HG03139 (cell line): ENCODE data around the gene MRPL37.

Experiments
- ATAC-seq: cut with Tn5 transposase; IDR thresholded peaks from one replicate; pipeline ENCODE4 v1.9.1; 2021; ENCODE audit not compliant: unreplicated experiment

The MRPL37 gene

DNA sequence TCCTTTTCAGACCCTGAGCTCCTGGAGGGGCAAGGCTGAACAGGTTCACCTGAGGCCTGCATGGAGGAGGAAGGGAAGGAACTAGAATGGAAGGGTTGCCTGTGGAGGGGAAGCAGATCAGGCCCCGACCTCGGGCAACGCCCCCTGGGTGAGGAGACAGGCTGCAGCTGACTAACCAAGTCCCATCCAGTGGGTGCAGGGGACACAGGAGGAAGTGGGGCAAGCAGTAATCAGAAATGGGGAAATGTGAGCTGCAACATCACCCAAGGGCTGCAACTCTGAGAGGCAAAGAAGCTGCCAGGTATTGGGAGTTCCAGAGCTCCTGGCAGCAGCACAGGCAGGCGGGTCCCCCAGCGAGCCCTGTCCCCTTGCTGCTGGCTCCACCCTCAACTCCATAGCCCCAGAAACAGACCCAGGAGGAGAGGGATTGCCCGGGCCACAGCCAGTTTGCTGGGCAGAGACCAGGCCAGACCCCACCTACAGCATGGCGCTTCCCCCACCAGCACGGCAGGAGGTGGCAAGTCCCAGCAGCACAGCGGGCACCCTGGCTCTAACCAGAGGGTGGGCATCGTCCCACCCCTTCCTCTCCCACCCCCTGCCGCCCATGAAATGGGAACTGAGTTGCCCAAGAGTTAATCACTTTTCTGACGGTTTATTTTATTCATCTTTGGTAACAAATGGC, 38.5 kb downstream of the MRPL37 start:
- no peak for ATAC-seq

DNA sequence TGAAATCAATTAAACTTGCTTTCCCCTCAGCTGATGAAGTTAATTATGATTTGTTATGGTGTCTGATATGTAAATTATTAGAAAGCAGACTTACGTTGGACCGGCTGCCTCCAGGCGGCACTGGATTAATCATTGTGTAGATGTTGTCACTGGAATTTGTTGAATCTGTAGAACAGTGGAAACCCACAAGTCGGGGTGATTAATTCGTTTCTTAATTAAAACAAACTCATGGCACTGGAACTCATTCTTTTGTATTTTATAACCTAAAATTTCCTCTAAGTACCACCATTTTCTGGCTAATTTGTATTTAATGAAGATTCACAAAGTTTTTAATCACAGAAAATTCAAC, 39.0 kb downstream of the MRPL37 start:
- ATAC-seq: no peak

DNA sequence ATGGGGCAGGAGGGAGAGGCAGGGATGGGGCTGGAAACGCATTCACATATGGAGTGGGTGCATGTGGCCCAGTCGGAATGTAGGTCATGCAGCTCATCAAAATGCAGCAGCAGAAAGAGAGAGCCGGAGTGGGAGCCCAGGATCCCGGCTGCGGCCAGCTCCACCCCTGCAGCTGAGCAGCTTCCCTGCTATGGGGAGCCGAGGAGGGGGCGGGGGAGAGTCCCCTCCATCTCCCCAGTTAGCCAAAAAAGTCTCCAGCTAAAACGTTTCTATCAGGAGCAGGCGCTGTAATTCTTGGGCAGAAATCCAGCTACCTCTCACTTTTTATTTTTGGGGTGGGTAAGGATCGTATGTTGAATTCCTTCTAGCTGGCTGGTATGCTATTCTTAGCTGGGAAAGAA, 39.7 kb downstream of the MRPL37 start:
- ATAC-seq: no peak

DNA sequence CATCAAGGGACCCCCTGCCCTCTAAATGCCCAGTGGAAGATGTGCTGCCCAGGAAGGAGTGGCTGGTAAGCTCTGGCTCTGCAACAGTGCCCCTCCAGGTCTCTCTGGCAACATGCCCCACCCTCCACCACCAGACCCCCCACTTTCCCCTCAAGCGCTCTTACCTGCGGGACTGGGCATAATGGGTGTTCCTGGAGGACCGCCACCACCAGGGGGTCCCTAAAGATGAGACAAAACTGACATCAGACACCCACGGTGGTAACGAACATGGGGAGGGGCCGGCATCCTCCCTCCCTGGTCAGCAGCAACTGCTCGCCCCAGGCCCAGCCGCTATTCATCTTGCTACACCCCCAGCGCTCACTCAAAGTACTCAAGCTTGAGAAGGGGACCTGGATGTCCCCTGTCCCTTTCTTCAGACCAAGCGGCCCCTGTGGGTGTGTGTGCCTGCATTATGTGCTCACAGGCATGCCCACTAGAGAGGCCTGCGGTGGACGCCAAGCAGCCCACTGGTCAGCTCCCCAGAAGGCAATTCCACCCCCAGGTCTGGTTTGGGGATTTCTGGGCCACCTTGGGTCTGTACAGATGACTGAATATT, 40.9 kb downstream of the MRPL37 start:
- no peak for ATAC-seq

DNA sequence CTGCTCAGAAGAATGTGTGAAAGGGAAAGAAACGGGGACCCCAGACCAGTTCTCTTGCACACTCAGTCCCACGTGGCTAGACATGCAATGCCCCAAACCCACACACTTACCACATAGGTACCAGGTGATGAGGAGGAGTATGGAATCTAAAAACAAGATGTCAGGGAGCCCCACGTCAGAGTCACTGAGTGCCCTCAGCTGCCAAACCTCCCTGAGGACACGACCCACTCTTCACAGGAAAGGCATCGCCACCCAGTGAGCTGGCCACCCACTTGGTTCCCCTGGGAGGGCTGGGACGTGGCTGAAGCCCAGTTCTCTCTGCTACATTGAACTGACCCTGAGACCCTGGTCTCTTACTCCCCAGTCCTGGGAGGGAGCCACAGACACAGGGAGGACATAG, 41.4 kb downstream of the MRPL37 start:
- no peak for ATAC-seq

DNA sequence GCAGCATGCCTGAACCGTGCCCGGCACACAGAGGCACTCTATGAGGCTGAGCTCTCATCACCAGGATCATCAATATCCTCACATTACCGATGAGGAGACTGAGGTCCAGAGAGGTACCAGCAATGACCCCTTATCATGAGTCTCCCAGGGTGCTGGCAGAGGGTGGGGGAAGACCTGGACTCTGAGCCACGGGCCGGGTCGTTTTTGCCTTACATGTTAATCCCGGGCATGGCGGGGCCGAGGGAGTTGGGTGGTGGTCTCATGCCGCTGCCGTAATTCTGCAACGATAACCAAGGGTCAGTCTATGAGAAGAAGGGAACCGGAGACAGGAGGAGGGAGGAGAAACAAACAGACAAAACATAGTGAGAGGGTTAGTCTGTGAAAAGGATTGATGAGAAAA, 43.1 kb downstream of the MRPL37 start:
- ATAC-seq: no peak

DNA sequence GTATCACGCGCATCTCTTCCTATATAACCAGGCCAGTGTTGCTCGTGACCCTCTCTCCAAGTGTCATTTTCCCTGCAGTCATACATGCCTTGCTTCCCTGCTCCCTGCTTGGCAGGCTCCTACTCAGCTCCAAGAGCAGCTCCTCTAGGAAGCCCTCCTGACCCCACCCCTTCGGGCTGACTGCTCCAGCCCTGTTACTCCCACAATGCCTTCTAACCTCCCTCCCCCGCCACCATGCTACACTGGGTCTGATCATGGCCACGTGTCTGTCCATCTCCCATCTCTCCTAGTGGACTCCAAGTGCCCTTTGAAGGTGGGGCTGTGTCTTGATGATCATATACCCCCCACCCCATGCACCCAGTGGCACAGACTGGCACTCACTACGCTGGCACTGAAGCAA, 44.7 kb downstream of the MRPL37 start:
- ATAC-seq: no peak

DNA sequence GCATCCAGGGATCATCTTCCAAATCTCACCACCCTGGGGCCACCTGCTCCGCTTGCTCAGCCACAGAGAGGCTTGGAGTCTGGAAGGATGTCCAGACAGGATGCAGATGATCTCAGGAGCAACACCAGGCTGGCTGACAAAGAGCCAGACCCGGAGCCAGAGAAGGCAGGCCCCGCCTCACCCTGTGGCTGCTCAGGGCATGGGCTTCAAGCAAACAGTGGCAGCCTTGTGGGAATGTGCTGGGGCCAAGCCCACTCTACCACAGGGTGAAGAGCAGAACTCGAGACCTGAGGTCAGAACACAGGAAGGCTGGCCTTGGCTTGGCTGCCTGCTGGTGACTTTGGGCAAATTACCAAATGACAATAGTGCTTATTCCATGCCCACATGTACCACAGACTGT, 45.5 kb downstream of the MRPL37 start:
- no peak for ATAC-seq

DNA sequence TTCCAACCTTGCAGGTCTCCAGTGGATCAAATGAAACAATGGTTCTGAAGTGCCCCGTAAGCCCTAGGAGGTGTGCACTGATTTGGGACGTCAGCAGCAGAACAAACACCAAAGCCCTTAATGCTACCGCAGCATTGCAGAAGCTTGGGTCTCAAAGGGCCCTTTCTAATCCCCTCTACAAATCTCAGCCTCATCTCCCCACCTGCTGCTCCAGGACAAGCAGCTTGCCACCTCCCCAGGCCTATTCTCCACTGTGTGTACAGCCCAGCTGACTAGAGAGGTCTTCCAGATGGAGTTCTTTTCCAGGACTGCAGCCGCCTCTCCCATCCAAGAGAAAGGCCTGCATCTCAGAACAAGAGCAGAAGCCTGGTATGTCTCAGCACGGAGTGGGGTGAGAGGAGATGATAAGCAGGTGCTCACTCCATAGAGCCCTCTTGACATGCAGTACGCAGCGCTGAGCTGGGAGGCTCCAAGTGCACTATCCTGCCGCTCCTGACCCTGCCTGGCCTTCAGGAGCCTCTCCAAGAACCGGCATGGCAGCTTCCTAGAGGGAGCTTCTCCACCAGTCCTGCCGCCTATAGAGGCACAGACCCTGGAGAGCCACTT, 46.3 kb downstream of the MRPL37 start:
- no peak for ATAC-seq

DNA sequence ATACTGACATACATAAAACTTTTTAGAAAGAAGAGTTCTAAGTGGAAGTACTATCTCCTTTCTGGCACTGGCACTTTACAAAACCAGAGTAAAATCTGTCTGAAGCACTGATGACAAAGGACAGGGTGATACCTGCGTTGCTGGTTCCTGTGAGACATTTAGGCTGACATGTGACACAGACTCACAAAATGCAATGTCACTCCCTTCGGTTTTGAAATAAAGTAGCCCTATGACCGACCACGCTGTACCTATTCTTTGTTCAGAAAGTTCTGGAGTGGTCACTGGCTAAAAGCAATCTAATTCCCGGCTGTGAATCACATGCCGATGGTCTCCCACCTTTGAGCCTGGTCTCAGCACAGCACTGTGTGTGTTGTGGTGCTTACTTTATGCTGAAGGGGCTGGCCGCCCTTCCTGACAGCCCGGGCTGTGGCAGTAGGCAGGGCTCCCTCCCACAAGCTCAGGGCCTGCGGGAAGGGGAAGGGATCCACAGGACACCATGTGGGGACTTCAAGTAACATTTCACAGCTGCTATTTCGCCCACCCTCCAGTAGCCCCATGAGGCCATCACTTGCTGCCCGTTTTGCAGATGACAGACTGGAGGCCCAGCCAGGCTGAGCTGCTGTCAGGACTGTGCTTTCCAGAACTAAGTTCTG, 48.0 kb downstream of the MRPL37 start:
- no peak for ATAC-seq

DNA sequence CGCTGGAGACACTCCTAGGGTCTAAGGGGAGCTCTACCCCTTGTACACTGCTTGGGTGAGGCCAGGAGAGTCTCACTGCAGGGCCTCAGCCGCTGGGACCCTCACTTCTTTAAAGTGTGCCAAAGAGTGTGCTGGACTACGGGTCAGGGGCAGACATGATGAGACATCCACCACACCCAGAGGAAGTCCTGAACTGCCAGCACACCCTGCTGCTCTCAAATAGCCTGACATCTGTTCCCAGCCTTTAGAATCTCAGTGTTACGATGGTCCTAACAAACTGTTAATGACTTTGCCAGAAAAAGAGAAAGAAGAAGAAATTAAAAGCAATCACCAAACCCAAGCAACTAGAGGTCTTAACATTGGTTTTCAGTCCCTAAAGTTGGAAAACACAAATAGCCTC, 49.0 kb downstream of the MRPL37 start:
- no peak for ATAC-seq

DNA sequence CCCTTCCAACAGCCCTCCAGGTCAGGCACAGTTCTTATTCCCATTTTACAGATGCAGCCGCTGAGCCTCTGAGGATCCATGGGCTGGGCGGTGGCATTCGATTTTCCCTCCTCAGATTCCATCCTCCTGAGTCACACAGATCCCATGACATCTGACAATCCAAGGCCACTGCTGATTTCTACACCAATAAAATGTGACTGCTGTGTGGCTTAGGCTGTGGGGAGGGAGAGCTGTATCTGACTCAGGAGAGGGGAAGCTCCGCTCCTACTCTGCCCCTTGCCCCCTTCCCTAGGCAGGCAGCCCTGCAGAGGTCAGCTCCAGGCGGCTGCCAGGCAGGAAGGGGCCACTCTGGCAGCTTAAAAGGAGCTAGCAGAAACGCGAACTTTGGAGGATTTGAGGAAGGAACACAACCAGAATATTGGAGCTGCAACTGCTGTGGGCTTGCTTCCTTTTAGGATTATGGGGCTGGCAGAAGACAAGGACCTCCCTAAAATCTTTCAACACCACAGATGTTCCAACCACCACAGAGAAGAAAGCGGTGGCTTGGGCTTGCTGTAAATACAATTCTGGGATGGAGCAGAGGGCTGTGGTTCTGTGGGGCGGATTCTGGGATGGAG, 50.0 kb downstream of the MRPL37 start:
- ATAC-seq: no peak

DNA sequence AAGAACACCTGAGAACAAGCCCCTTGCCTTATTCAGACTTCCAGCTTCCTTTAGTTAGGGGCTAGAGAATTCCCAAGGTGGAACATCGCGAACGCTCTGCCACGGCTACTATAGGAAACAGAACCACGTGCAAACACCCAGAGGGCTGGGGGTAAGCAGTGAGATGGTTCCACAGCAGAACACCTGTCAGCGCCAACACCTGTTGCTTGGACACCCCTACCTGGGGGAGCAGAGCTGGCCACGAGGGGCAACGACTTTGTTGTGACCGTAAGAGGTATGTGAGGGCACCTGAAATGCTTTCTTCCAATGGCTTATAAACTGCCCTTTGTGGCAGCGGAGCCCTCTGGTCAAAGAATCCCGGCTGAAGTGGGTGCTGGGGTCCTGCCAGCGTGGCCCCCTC, 50.7 kb downstream of the MRPL37 start:
- ATAC-seq: no peak

DNA sequence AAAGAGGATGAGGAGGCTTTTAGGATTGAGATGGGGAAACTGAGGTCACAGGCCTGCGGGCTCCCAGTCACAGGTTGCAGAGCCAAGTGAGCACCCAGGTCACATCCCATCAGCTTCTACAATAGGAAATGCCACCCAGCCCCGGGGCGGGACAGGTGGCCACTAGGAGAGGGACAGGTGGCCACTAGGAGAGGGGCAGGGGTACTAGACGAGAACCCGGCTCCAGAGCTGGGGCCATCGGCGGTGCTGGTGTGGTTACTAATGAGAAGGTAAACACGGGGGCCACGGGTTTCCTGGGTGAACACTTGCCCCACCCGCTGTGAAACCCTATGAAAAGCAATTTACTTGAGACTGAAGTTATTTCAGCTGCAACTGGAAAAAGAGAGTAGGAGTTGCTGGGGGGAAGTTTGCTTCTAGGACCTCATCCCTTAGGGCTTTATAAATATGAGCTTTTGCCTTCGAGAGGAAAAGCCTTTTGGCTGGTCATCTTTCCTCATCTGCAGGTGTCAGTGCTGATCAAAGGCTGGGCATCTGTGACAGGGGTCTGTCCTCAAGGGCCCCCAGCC, 52.5 kb downstream of the MRPL37 start:
- ATAC-seq: no peak

DNA sequence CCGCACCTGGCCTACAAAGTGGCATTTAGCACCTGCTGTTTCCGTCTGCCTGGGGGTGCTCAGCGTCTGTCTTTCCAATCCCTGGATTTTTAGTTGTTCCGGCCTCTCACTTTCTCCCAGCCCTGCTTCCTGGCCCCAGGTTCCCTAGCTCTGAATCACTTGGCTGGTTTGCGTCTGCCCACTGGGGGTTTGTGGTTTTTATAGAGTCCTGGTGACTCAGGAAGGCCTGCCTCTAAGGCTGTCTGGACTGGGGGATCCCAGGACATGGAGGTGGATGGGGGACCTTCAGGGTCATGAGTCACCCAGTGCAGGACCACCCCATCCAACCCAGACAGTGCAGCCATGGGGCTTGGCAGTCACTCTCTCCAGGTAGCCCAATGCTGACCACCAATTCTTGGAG, 53.5 kb downstream of the MRPL37 start:
- ATAC-seq: no peak

DNA sequence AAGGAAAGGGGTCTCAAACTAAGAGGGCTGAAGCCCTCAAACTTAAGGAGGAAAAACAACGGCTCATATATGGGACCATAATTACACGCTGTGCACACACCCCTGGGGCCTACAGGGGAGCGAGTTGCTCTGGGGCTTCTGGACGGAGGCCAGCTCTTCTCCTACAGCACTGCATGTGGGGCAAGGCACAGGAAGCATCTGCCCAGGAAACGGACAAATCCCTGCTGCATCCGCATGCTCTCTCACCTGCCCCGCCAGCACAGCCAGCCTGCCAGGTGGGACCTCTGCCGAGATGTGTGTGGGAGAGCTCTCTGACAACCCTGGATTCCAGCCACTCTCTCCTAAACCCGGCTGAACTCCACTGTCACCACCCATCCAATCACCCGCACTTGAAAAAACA, 54.1 kb downstream of the MRPL37 start:
- no peak for ATAC-seq

DNA sequence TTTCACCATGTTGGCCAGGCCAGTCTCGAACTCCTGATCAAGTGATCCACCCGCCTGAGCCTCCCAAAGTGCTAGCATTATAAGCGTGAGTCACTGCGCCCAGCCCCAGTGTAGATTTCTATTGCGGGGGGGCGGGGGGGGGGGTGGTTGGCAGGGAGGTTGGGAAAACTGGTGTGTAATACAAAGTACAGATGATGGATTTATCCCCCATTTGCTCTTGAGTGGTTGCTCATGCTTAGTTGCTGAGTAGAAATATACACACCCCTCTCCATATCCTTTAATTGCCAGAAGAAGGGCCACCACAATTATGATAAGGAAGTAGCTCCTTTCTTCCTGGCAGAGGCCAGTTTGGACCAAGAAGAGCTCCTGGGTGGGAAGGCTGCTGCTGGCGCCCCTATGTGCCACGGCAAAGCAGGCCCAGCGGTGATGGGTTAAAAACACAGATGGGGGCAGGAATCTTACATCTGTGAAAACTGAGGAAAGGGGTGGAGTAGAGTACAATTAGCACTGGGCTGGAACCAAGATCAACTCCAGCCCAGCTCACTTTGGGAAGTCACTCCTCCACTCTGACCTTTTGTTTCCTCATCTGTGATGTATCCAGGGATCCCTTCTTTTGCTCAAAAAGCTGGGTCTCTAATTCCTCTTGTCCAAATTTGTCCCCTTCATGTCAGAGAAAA, 55.2 kb downstream of the MRPL37 start:
- ATAC-seq: no peak

DNA sequence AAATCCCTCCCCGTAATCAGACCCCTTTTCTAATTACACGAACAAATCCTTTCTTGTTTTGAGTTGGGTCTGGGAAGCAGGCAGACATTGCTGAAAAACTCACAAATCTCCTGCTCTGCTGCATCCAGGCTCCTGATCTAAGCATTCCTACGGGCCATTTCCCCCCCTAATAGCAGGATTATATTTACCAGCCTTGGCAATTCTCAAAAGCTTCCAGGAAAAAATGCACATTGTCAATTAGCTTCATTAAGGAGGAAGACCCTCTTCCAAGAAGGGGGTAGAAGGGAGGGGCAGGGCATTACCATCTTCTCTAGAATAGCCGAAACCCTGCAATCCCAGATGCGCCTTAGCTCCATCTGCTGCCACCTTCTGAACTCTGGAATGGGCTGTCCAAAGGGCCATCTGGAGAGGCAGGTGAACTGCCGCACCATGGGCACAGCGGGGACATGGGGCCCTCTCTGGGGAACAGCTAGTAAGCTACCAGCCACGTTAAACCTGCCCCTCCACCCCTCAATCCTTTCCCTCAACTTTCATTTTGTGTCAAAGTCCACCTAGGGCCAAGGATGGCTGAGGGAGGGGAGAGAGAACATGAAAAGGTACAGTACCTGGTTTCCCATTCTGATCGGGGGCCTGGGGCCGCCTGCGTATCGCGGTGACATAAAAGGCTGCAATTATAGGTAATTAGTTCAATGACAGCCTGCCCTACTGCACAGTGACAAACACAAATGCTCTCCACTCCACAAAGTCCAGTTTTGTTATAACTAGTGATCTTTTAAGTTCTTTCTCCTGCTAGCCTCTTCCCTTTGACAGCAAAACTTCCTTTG, 56.8 kb downstream of the MRPL37 start:
- ATAC-seq: no peak

DNA sequence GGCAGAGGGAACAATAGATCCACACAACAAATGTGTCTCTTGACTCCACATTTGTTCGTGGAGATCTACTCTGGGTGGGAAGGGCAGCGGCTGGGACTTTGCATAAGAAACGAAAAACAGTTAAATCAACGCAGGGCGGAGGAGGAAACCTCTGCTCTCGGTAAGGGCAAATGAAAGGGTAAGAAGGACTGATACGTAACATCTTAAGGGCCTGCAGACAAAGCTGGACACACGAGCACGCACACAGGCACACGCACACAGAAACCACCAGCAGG, 57.3 kb downstream of the MRPL37 start:
- ATAC-seq: no peak

DNA sequence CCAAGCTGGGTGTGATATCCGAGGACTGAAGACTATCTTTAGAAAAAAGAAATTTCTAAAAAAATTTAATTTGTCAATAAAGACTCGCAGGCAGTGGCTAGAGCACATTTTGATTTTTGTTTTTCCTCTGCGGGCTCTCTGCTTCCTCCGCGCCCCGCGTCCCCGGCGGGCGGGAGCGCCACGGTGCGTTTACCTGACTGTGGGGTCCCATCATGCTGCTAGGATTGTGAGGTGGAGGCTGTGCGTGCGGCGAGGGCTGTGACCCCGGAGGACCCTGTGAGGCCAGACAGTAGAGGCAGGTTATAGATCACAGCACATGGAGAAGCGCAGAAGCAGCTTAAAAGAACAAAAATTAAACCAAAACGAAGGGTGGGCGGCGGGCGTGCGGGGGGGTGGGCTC, 57.9 kb downstream of the MRPL37 start:
- no peak for ATAC-seq
